ENCODE results near the gene PSMG2.

The PSMG2 gene, protein sequence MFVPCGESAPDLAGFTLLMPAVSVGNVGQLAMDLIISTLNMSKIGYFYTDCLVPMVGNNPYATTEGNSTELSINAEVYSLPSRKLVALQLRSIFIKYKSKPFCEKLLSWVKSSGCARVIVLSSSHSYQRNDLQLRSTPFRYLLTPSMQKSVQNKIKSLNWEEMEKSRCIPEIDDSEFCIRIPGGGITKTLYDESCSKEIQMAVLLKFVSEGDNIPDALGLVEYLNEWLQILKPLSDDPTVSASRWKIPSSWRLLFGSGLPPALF

DNA sequence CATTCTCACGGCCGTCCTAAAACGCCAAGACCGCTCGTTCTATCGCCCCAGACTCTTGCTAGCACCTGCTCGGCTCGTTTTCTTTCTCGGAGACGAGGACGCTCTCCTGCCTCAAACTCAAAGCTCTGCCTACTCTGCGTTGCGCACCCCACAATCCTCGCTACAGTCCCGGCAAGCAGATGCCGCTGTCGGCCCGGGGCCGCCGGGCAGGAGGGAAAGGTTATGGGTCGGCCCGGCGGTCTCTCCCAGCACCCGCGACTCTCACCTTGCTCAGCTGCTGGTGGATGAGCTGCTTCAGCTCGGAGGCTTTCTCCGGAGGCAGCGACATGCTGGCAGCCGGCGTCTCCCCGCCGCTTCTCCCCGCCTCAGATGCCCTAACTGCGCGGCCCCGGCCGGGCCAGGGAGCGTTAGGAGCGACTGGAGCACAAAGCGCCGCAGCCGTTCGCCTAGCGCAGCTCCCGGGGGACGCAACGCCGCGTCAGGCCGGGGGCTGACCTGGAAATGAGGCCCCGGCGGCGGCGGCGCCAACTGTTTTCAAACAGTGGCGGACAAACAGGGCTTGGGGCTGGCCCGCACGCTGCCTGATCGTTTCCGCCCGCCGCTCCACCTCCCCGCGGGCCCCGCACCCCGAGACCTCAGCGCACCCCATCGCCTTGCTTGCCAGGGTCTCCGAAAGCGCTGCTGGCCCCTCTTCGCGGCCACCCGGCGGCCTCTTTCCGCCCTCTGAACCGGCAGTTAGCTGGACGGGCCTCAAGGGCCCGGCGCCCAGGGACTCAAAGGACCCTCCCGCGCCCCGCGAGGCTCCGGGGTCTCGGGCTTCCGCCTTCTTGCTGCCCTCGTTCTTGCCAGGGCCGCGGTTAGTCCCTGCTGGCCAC lies at the start of gene PSMG2, which contains the start of gene CEP76:
Gene PSMG2, plus strand, starts transcription at position 822 of the 875 bp plus-strand sequence. CDS start 66 bp downstream, outside the sequence.
Gene CEP76, minus strand, starts transcription at position 503 of the 875 bp plus-strand sequence. Its CDS starts 175 bp downstream, at position 328.
- DNase-seq, result no peak

DNA sequence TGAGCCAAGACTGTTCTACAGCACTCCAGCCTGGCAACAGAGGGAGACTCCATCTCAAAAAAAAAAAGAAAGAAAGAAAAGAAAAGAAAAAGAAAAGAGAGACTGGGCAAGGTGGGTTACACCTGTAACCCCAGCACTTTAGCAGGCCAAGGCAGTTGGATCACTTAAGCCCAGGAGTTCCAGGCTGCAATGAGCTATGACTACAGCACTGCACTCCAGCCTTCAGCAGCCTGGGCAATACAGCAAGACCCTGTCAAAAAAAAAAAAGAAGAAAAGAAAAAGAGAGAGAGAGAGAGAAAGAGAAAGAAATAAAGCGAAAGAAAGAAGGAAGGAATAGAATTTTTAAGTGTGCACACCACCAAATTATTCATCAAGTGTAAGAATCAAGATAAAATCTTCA lies 47.9 kb upstream of the PSMG2 start:
- no peak for DNase-seq

DNA sequence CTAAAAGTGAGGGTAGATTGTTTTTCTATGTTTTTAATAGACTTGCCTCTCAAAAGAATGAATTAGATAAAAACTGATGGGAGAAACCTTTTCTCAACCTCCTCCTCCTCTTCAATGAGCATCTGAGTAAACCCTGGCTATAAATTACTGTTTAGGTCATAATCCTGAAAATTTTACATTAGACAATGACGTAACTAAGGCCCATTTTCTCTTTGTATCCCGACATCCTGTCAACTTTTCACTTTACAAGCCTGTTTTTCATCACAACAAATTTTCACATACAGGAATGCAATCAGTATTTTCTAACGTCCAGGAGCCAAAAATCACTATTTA lies 46.3 kb upstream of the PSMG2 start:
- no peak for DNase-seq

DNA sequence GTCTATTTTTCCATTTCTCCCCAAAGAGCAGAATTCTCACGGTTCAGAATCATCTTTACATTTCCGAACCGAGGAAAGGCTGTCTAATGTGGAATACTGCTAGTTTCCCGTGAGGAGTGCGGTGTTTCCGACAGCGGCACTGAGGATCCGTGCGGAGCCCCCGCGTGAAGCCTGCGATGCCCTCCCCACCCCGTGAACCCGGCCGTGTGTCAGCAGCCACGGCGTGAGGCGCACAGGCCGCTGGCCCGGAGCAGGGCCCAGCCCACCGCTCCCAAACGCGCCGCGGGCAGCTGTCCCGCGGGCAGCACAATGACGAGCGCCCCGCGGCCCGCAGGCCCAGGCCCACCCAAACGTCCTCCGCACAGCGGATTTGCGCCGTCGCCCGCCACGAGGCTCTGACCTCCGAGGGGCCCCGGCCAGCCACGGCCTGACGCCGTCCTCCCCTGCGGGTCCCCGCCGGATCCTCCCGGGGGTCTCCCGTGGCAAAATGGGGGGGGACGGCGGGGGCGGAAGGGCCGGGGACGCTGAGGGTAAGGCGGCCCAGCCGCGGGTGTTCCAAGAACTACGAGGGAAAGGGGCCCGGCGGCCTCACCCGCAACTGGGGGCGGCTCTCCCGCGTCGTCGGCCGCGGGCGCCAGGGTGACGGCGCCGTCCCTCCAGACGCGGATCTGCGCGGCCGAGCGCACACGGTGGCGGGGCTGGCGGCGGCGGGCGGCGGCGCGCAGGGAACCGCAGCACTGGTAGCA lies 45.7 kb upstream of the PSMG2 start:
- DNase-seq, result no peak

DNA sequence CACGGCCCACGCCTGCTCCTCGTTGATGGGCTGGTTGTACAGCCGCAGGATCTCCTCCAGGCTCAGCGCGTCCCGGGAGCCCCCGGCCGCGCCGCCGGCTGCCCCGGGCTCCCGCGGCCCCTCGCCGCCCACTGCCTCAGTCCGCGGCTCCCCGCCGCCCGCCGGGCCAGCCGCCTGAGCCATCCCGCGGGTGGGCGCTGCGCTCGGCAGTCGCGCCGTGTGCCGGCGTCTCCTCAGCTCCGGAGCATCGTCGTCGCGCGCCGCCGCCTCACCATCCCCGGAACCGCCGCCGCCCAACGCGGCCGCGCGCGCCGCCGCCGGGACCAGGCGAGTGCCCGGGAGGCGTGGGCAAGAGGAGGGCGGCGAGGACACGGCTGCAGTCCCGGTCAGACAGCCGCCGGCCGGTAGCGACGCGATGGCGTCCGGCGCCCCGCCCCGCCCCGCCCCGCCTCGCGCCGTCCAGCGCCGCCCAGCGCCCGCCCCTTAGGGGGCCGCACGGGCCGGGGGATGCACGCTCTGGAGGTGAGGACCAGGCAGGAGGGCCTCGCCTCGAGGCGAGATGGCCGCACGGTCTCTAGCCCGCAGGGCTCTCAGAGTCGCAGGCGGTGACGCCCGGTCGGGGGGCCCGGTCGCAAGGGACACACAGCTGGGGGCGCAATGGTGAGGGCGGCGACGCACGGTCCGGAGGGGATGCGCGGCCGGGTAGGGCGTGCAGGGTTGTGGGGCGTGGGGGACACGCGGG lies 45.0 kb upstream of the PSMG2 start, which contains the start of gene SPIRE1:
Gene SPIRE1, minus strand, starts transcription at position 424 of the 742 bp plus-strand sequence. Its CDS starts 241 bp downstream, at position 183.
- DNase-seq, result no peak

DNA sequence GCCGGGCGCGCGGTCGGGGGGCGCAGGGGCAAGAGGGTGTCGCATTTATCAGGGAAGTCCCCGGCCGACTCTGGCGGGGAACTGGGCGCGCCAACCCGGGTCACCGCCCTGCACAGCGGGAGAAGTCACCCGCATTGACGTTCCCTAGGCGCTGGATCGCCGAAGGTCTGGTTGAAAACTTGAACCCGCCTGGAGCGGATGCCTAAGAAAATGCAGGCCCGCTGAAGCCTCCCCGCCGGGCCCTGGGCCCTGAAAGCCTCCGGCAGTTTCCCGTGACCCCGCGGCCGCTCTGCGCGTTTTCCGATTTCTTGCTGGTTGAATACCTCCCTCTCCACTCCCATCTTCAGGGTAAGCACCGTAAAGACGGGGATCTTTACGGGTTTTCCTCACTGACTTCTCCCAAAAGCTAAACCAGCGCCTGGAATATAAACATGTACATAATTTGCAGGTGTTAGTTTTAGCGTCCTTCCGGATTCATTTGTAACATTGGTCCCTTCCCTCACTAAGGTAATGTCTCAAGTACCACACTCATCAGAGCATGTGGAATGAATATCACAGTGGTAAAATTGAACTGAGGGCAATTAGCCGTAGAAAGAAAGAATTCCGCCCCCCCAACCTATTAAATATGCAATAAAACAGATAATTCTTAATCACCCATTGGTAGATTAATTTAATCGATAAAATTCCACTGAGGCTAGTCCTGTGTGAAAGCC lies 44.3 kb upstream of the PSMG2 start:
- DNase-seq, result no peak

DNA sequence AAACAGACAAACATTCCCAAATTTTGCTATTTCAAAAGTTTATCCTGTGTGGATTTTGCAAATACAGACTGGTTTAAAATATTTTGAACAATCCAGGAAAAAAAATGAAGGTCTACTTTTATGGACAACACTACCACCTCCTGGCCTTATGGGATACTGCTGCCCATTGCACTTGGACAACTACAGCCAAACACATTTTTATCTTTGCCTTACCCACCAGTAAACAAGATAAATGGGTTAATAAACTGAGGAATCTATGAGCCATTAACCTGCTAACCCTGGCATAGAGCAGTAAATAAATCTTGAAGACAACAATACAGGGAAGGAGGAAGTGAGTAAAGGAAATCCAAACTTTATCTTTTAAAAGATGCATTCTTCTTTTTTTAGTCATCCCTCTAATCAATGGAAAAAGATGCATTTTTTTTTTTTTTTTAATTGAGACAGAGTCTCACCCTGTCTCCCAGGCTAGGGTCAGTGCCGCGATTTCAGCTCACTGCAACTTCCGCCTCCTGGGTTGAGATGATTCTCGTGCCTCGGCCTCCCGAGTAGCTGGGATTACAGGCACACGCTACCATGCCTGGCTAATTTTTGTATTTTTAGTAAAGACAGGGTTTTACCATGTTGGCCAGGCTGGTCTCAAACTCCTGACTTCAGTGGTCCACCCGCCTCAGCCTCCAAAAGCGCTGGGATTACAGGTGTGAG lies 42.8 kb upstream of the PSMG2 start:
- no peak for DNase-seq

DNA sequence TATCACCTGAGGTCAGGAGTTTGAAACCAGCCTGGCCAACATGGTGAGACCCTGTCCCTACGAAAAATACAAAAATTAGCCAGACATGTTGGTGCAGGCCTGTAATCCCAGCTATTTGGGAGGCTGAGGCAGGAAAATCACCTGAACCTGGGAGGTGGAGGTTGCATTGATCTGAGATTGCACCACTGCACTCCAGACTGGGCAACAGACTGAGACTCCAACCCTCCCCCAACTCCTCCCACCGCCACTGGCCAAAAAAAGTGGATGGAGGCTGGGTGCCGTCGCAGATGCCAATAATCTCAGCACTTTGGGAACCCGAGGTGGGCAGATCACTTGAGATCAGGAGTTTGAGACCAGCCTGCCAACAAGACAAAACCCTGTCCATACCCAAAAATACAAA lies 34.8 kb upstream of the PSMG2 start:
- no peak for DNase-seq

DNA sequence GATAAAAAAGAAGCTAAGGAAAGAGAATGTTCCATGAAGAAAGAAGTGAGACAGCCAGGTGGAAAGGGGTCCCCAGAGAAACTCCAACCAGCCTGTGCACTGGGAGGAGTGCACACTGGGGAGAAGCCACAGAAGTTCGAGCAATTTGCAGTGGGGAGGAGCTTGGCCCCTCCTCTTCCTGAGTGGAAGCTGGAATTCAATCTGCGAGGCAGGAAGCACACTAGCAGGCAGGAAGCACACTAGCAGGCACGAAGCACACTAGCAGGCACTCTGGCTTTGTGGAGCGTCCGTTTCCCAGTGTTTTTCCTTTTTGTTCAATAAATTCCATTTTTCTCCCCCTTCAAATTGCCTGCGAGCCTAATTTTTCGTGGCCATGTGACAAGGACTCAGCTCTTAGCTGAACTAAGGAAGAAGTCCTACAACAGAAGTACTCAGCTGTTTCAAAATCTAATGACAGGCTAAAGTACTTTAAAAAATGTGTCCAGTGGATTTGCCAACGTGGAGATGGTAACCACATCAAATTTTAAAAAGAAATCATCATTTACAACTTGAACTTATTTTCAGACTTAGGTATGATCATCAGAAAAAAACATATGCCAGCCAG lies 23.6 kb upstream of the PSMG2 start:
- no peak for DNase-seq

DNA sequence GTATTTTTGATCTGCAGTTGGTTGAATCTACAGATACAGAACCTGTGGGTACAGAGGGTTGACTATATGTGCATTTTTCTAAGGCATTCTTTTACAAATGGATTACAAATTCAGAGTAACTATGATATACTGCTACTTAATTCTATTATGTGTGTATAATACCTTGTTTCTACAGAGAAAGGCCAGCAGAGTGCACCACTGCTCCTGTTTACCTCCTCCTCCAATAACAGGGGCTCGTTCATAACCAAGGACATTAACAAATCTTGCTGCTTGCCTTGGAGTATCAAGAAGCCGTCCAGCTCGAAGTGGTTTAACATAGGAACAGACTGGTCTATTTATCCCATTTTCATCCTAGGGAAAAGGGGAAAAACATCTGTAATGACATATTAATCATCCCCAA lies 16.7 kb upstream of the PSMG2 start:
- DNase-seq, result no peak

DNA sequence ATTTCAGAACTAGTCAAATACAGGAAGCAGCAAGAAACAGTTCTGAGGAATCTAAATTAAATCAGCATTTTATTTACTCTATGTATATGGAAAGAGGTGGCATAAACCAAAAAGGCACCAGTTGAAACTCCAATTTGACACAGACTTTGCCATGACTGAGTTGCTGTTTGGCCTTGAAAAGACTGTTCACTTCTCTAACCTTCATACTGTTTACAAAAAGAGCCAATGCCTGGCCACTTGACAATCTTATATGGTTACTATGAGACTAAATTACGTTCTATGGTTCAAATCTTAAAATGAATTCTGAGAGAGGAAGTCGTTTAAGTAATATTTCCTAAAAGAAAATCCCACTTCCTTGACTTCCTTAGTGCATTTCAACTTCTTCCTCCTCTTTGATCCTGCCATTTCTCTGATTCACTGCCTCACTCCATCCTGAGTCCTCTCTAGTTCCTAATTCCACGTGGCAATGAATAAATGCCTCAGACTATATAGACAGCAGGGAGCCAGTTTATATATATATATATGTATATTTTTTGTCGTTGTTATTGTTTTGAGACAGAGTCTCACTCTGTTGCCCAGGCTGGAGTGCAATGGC lies 13.5 kb upstream of the PSMG2 start:
- no peak for DNase-seq

DNA sequence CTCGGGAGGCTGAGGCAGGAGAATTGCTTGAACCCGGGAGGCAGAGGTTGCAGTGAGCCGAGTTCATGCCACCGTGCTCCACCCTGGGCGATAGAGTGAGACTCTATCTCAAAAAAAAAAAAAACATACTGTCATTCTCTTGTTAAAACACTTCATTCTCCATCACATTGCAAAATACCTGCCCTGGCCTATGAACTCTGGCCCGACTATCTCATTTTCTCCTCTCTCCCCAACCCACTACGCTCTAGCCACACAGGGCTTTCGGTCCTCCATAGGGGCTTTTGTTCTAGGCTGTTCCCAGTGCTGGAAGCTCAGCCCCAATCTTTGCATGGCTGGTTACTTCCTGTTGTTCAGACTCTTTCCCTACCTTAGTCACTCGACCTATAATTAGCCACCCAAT lies 10.6 kb upstream of the PSMG2 start:
- no peak for DNase-seq

DNA sequence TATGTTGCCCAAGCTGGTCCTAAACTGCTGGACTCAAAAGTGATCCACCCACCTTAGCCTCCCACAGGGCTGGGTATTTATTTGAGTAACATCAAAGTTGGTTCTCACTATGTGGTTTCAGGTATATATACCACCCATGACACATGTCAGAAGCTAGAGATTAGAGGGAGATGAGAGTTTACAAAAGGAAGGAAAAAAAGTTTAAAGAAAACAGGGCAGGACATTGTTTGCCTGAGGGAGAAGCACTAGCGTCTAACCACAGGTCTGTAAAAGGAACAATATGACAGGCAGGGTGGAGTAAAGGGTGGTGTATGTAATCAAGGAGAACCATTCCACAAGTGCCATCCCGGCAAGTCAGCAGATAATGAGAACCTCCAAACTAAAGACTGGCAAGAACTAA lies 8.8 kb upstream of the PSMG2 start:
- DNase-seq, result no peak

DNA sequence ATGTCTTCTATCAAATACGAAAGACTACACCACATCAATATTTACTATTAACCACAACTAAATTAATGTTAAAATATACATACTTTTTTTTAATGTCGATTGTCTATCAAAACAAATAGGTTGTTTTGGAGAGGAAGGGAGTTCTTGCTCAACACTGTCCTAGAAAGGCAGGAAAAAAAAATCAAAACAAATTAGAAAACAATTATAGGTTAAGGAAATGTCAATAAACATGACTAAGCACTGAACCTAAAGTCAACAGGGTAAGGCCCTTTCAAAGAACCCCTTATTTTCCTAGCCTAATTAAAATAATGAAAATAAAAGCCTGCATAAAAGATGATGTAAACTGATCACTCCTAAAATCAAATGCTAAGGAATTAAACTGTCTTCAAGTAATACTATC lies 3.1 kb upstream of the PSMG2 start:
- DNase-seq, result no peak

DNA sequence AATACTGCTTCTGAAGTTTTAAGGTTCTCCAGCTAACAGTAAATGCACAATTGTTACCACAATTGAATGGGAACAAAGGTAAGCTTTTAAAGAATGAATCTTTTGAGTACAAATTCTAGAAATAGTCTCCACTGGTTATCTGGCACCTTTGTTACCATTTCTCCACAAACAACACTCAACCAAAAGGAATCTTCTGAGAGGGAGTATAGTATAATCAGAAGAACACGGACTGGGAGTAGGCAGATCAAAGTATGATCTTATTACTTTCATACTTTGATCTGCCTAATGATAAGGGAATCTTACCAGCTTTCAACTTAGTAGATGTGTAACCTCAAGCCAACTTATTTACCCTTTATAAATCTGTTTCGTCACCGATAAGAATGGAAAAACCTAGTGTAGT lies 1.7 kb upstream of the PSMG2 start:
- DNase-seq, result no peak

DNA sequence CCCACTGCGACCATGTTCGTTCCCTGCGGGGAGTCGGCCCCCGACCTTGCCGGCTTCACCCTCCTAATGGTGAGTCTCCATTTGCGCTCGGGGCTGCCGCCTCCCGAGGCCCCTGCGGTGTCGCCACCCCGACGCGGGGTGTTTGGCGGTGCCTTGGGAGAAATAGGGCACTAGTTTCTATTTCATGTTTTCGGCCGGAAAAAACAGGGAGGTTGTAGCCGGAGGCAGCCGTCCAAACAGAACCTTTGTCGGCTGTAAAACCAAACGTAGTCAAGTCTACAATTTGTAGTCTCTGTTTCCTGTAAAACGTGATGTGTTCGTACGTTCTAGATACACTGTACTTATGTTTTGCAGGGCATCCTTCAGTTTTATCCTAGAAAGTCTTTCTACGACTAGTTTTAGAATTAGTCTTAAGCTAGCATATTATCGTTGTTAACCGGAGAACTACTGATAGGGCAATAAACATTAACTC lies 290 bp downstream of the PSMG2 start:
- DNase-seq, result no peak

DNA sequence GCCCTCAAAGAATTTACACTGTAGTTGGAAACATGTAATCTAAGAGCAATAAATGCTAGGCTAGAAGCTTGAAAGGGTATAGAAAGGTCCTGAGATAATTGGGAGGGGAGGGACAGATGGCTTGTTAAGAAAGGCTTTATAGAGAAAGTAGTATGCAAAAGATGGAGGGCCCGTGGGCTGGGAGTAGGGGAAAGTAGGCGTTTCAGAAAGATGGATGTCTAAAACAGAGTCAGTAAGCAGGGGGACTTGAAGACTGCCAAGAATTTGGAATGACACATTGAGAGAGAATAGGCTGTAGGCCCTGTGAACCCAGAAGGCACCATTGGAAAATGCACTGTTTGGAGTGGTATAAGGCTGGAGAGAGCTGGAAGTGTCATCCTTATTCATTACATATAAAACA lies 822 bp downstream of the PSMG2 start:
- DNase-seq, result no peak

DNA sequence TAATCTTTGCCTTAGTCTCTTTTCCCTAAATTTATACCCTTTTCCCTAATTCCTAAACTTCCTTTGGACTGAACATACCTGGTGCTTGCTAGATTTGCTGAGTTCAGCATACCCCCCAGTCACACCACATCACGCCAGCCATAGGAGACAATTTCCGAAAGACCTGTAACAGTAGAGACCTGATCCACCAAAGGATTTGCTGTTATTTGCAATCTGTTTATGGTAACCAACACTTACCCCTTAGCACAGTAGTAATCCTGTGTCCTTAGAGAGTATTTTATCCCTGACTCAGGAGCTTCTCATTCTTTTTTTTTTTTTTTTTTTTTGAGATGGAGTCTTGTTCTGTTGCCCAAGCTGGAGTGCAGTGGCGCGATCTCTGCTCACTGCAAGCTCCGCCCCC lies 8.6 kb downstream of the PSMG2 start:
- DNase-seq, result no peak

DNA sequence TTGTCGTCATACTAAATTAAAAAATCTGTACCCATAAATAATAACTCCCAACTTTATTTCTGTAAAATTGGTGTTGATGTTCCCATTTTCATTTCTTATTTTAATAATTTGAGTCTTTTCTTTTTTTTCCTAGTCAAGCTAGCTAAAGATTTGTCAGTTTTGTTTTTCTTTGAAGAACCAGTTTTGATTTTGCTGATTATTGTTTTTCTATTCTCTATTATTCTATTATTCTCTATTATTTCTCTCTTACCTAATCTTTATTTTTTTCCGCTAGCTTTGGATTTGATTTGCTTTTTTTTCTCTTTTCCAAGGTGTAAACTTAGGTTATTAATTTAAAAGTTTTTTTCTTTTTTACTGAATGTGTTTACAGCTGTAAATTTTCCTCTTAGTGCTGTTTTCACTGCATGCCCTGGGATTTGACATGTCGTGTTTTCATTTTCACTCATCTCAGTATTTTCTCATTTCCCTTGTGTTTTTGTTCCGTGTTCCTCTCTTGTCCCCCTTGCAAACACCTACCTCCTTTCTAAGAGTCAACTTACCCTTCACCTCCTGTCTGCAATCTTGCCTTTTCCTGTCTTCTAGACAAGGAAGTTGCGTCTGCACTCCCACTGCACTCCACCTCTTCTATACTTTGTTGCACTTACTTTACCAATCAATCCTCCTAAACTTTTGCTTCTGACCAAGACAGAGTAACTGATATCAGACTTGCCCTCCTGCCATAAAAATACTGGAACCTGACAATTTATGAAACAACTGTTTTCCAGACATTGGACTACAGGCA lies 18.8 kb downstream of the PSMG2 start:
- DNase-seq, result no peak

DNA sequence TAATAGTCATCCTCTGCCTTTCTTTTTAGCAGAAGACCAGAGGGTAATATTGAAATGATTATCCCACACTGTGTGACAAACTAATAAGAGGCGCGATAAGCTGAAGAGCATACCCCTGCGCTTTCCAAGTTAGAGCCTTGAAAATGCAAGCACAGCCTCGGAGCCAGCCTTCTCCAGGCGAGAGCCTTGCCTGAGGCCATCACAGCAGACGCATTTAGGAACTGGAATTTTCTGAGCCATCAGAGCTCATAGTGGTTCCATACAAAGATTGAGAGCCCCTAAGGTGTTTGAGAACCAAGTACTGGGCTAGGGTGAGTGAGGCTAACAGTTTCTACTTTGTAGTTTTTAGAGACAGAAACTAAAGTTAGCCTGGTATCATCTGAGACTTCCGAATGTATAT lies 19.9 kb downstream of the PSMG2 start:
- no peak for DNase-seq

Measured in cortex of kidney (tissue), 1 donor.